GM21447 (cell line): Measurements from ENCODE around the gene CHCHD10.

Experiments
- ATAC-seq: cut with Tn5 transposase; IDR thresholded peaks from one replicate; pipeline ENCODE4 v1.9.1; 2021; ENCODE audit not compliant: unreplicated experiment

The CHCHD10 gene

DNA sequence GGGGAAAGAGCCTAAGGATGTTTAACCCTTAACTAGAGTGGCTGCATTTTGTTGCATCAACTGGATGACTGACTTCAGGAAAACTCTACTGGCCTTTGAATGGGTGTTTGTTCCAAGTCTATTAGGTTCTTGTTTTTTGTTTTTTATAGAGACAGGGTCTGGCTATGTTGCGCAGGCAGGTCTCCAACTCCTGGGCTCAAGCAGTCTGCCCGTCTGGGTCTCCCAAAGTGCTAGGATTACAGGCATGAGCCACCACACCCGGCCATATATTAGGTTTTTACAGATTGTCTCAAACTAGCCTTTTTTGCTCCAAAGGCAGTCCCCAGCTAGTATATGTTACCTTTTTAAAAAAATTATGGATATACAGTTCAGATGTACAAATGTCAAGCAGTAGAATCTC lies 20.1 kb upstream of the CHCHD10 start:
- no peak for ATAC-seq

DNA sequence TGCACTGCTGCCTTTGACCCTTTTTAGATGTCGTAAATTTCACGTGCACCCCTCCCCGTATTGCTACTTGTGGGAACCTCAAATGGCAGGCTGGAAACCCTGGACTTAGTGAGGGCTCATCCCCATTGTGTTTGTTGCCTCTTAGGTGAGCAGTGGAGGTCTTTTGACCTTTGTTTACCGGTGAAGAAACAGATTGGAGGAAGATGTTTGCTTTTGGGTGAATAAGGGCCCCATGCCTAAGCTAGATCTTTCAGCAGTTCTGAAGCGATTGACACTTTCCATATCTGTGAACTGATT lies 19.8 kb upstream of the CHCHD10 start:
- no peak for ATAC-seq

DNA sequence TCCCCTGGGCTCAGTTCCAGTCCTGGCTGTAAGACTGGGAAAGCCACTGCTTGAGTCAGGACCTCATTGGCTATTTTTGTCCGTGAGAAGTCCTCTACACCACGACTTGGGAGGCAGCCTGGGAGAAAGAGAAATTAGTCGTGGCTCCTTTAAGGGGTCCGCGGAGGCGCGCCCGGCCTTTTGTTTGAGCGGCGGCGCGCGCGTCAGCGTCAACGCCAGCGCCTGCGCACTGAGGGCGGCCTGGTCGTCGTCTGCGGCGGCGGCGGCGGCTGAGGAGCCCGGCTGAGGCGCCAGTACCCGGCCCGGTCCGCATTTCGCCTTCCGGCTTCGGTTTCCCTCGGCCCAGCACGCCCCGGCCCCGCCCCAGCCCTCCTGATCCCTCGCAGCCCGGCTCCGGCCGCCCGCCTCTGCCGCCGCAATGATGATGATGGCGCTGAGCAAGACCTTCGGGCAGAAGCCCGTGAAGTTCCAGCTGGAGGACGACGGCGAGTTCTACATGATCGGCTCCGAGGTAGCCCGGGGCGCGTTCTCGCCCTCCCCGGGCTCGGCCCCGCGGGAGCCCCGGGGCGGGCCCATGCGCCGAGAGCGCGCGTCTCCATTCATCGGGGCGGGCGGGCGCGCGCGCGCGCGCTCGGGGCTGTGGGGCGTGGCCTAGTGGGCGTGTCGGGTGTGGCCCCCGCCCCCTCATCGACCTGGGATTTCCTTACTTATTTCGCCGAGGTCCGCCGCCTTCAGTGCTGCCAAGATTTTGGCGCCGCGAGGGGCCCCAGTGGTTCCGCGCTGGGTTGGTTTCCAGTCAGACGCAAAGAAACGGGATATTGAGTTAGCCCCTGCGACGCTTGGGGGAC lies 19.2 kb upstream of the CHCHD10 start, which contains the start of gene SMARCB1:
SMARCB1 (plus strand) TSS at position 215 of the 848 bp plus-strand sequence; CDS start at position 419, 204 bp downstream.
- ATAC-seq: peak; percentile 61

DNA sequence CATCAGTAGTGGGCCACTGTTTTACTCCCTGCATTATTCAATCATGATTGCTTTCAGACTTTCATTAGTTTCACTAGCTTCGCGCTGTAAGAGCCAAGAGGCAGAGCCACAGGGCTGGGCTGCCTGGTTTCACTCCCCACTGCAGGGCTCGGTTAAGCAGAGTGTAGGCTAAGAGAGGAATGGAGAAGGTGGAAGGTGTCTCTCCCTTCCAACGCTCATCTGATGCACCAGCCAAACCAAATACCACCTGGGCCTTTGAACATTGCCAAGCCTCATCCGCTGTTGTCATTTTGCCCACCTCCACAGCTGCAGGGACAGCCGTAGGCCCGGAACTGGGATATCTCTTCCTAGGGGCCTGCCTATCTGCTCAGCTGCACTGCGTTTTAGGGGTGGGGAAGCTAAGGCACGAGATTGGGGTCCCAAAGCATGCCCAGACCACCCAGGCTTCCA lies 18.5 kb upstream of the CHCHD10 start:
- ATAC-seq: no peak

DNA sequence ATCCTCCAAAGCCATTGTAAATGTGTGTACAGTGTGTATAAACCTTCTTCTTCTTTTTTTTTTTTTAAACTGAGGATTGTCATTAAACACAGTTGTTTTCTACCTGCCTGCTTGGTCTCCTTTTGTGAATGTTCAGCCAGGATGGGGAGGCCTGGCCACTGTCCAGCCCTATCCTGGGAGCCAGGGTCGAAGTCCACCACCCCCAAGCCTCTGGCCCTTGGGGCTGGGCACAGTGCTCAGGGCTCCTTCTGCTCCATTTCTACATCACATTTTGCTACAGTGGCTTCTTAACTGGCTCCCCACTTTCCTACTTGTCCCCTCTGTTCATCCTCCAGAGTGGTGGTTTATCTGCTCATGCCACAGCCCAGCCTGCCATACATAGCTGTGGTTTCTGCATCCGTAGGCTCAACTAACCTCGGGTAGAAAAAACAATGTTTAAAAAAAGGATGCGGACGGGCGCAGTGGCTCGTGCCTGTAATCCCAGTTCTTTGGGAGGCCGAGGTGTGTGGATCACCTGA lies 16.5 kb upstream of the CHCHD10 start:
- no peak for ATAC-seq

DNA sequence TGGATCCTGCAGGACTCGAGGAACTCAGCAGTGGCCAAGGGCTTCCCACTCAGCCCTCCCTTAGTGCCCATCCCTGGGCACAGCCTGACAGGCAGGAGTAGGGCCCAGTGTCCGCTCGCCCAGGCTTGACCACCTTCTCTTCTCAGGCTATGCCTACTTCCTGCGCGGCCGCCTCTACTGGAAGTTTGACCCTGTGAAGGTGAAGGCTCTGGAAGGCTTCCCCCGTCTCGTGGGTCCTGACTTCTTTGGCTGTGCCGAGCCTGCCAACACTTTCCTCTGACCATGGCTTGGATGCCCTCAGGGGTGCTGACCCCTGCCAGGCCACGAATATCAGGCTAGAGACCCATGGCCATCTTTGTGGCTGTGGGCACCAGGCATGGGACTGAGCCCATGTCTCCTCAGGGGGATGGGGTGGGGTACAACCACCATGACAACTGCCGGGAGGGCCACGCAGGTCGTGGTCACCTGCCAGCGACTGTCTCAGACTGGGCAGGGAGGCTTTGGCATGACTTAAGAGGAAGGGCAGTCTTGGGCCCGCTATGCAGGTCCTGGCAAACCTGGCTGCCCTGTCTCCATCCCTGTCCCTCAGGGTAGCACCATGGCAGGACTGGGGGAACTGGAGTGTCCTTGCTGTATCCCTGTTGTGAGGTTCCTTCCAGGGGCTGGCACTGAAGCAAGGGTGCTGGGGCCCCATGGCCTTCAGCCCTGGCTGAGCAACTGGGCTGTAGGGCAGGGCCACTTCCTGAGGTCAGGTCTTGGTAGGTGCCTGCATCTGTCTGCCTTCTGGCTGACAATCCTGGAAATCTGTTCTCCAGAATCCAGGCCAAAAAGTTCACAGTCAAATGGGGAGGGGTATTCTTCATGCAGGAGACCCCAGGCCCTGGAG lies 15.7 kb upstream of the CHCHD10 start:
- ATAC-seq: no peak

DNA sequence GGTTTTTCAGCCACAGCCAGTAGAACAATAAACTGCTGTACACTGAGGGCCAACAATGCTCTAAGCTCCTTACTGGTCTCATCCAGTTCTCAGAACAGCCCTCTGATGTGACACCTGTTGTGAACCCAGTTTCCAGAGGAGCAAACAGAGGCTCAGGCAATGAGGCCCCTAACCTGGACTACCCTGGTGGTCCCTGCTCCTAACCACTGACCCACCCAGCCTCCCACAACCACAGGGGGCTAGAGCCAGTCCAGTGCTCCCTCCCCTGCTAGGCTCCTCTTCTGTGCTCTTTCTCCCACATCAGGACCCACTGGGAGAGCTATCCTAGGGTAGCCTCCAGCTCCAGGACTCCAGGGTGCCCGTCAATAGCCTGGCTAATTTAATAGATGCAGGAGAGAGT lies 14.9 kb upstream of the CHCHD10 start:
- ATAC-seq: no peak

DNA sequence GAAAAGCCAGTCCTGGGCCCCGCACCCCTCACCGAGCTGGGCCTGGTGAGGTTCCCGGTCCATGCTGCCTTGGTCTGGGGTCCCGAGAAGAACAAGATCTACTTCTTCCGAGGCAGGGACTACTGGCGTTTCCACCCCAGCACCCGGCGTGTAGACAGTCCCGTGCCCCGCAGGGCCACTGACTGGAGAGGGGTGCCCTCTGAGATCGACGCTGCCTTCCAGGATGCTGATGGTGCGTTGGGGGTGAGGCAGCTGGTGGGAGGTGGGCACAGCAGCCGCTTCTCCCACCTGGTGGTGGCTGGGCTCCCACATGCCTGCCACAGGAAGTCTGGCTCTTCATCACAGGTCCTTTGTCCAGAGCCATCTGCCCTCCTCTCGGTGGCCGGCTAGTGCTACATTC lies 14.5 kb upstream of the CHCHD10 start:
- no peak for ATAC-seq

DNA sequence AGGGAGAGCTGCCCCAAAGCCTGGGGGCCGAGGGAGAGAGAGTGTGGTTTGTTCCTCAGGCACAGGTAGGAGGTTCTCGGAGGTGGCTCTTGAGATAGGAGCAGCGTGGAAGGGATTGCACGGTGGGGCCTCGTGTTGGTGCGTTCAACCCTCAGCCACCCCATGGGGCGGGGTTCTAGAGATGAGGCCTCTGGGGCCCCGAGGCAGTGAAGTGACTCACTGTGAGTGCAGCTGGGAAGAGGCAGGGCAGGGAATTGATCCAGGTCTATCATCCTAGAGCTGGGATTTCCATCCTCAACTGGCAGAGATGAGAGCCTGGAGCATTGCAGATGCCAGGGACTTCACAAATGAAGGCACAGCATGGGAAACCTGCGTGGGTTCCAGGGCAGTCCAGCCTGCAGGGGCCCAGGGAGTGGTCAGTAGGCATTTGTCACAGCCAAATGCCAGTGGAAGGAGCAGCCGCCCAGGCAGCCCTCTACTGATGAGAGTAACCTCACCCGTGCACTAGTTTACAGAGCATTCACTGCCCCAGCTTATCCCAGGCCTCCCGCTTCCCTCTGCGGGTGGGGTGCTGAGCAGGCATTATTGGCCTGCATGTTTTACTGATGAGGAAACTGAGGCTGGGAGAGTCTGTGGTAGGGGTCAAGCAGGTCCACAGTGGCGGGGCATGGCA lies 13.9 kb upstream of the CHCHD10 start:
- no peak for ATAC-seq

DNA sequence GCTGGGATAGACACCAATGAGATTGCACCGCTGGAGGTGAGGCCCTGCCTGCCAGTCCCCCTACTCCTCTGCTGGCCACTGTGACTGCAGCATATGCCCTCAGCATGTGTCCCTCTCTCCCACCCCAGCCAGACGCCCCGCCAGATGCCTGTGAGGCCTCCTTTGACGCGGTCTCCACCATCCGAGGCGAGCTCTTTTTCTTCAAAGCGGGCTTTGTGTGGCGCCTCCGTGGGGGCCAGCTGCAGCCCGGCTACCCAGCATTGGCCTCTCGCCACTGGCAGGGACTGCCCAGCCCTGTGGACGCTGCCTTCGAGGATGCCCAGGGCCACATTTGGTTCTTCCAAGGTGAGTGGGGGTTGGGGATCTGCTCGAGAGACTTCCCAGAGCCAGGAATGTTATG lies 13.3 kb upstream of the CHCHD10 start:
- no peak for ATAC-seq

DNA sequence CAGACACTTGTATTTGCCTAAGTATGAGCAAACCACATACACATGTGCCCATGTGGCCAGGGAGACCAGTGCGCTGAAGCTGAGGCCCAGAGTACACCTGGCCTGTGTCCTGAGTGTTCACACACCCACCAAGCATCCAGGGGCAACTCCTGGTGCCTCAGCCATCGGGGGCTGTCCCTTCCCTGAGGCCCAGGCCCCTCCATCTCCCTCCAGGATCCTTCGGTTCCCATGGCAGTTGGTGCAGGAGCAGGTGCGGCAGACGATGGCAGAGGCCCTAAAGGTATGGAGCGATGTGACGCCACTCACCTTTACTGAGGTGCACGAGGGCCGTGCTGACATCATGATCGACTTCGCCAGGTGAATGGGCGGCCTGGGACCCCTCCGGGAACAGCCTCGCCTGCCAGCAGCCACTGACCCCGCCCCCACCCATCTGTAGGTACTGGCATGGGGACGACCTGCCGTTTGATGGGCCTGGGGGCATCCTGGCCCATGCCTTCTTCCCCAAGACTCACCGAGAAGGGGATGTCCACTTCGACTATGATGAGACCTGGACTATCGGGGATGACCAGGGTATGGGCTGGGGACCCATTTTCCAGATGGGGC lies 12.5 kb upstream of the CHCHD10 start:
- ATAC-seq: no peak

DNA sequence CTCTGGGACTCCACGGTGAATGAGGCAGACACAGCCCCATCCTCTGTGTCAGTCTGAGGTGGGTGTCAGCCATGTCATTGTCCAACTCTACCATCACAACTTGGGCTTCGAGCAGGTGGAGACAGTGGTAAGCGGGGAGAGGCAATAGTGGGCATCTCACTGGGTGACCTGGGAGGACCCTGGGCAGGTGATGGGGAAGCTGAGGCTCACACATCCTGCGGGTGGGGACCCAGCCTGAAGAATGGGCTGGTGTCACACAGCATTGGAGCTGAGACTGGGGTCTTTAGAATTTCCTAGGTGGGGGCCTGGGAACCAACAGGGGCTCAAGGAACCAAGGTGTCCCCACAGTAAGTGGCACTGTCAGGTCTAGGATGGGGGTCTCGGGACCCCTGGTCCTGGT lies 12.0 kb upstream of the CHCHD10 start:
- ATAC-seq: no peak

DNA sequence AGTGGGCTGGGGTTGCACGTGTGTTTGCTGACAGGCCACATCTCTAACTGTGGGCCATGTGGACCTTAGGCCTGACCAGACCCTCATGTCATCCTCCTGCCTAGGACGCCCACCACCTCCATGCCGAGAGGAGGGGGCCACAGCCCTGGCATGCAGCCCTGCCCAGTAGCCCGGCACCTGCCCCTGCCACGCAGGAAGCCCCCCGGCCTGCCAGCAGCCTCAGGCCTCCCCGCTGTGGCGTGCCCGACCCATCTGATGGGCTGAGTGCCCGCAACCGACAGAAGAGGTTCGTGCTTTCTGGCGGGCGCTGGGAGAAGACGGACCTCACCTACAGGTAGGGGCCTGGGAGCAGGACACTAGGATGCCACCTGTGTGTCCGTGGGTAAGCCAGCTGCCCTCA lies 11.3 kb upstream of the CHCHD10 start:
- no peak for ATAC-seq

DNA sequence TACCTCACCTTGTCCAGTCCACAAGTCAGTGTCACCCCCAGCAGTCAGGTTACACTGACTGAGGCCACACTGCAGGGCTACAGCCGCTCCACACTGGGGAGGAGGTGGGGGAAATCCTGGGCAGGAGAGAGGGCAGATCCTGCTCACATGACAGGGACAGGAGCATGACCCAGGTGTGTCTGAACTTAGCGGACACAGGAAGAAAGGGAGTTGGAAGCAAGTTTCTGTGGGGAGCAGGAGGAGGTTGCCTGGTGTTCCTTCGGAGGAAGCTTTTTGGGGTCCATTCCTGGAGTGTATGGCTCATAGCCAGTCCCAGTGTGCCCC lies 10.8 kb upstream of the CHCHD10 start:
- ATAC-seq: no peak

DNA sequence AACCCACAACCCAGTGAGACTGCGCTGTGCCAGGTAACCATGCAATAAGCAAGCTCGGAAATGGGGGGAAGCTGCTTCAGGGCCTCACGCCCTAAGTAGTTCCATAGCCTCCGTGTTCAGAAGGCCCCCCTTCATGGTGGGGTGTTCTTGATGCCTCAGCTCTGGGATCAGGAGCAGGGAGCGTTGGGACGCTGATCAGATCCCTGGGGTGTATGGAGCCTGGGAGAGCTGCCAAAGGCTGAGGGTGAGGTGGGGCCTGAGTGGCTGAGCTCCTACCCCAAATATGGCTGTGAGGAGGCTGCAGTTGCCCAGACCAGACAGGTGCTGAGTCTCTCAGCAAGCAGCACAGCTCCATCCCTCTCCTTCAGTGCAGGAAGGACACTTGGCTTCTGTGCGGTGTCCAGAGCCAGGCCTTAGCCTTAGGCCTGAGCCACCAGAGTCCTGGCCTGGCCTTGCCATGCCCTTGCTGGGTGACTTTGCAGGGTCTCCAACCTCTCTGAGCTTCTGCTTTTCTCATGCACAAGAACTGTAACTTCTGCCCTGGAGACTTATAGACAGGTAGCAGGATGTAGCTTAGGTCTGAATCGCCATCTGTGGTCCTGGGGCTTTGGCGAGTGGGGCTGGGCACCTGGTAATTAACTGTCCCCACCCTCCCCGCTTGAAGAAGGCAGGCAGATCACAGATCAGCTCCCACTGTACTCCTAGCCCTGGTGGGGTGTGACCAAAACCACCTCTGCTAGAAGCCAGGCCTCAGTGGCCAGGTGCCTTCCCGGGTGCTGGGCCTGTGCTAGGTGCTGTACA lies 10.2 kb upstream of the CHCHD10 start:
- no peak for ATAC-seq

DNA sequence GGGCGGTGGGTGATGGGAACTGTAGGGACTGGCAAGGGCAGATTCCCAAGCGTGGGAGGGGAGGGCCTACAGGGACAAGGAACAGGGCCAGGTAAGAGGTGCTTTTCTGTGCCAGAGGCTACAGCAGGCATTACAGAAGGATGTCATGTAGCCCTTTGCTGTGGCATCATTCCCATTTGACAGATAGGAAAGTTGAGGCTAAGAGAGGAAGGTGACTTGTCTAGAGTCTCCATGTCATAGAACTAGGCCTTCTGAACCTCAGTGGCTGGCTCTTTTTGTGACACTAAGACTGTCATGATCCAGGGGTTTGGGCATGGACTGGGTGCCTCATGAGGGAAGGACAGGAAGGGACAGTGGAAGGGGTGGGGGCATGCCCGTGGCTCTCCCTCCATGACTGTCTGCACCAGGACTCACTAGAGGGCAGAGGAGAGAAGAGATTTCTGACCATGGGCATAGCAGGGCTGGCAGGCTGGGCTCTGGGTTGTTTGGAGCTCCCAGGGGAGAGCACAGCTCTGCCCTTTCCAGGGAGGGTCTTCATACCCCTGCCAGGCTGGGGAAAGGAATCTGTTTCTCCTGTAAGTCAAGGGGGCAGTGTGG lies 8.1 kb upstream of the CHCHD10 start:
- no peak for ATAC-seq

DNA sequence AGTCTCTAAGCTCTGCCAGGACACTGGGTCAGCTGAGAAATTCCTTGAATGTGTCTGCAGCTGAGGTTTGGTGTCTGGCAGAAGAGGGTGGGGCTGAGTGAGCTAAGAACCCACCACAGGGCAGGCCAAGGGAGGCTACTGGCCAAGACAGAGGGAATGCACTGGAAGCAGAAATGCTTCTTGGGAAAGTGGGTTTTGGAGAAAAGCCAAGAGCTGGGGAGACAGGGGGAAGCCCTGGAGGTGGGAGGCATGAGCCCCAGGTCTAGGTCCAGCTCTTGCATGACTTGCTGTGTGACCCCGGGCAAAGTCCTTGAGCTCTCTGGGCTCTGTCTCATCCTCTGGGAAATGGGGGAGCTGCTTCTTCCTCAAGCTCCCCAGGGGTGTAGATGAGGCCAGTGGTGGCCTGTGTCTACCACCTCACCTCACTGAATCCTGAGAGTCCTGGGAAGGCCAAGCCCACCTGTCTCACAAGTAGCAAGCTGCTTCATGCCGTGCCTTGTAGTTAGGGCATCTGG lies 7.2 kb upstream of the CHCHD10 start:
- no peak for ATAC-seq

DNA sequence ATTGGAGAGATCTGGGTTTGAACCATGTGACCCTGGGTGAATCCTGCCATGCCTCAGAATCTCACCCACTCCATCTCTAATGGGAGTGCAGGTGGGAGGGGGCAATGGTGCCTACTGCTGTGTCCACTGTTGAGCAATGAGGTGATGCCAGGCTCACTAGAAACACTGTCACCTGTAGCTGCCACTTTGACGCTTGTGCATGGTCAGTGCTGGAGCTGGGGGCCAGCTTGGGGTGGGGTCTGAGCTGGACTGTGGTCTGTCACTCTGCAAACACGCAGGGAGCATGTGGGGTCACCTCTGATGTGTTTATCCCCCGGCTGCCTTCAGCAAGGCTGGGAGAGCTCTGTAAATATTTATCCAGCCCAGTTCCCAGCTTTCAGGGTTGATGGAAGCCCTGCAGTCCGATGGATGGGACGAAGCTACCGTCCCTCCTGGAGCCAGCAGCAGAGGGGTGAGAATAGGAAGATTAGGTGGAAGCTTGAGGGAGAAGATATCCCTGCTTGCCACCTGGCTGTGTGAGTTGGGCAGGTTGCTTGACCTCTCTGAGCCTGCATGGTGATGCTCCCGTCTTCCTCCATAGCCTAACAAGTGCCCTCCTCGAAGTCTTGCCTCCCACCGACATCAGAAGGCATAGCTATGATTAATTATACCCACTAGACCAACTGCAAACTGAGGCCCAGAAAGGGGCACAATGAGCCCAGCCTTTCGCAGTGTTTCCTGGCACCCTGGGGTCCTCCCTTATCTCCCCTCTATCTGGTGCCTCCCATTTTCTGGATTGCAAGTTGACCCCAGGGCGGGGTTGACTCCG lies 6.5 kb upstream of the CHCHD10 start:
- no peak for ATAC-seq
